Activated T-helper 17 cell treated with anti-CD3 and anti-CD28 coated beads, Interleukin-2, amount 50 U/mL, for 72 hours (primary cell): ENCODE data around the gene C4A. TPM values are rescaled to one million over a fixed set of nuclear protein-coding genes. Genes with fewer than 3 reads are reported as not detected.
"Not testable (repeated sequence)": the region's sequence is repeated elsewhere in the genome, so short reads cannot be mapped to it uniquely, and the experiment has no call there.

Experiments
- ATAC-seq: fragments of 150-1000 bp; cut with Tn5 transposase; replicated peaks from 2 replicates; pipeline ENCODE4 v1.10.0; 2021; ENCODE audit warnings: mild to moderate bottlenecking, moderate library complexity
- H3K27ac Mint-ChIP-seq: one replicate; pipeline ENCODE4 v1.8.0; 2022; ENCODE audit warnings: mixed read lengths
- H3K27me3 Mint-ChIP-seq: one replicate; pipeline ENCODE4 v1.8.0; 2022; ENCODE audit warnings: mixed read lengths
- H3K36me3 Mint-ChIP-seq: one replicate; pipeline ENCODE4 v1.8.0; 2022; ENCODE audit warnings: low read depth, mild to moderate bottlenecking, mixed read lengths
- H3K4me1 Mint-ChIP-seq: one replicate; pipeline ENCODE4 v1.8.0; 2022; ENCODE audit warnings: mixed read lengths
- H3K4me3 Mint-ChIP-seq: one replicate; pipeline ENCODE4 v1.8.0; 2022; ENCODE audit warnings: mild to moderate bottlenecking, mixed read lengths
- H3K9me3 Mint-ChIP-seq: one replicate; pipeline ENCODE4 v1.8.0; 2022; ENCODE audit warnings: mixed read lengths
- total RNA-seq, 2 donors: library from RNA; stranded (reverse); gene quantifications; one replicate each; pipeline ENCODE4 v1.2.3, GENCODE V29; 2022

The C4A gene
- total RNA-seq, 2 donors from 2014 or later, result 6.5 to 6.9 TPM

DNA sequence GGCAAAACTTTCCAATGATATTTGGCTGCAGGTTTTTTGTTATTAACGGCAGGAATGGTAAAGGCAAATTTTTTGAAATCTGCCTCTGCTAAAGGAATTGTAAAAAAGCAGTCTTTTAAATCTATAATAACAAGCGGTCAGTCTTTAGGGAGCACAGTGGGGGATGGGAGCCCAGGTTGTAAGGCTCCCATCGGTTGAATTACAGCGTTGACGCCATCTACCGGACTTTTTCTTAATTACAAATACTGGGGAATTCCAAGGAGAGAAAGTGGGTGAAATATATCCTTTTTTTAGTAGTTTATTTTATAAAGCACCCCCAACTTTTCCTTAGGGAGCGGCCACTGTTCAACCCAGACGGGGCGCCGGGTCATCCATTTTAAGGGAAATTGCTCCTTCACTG lies 7.5 kb downstream of the C4A start:
- H3K4me1 Mint-ChIP-seq, H3K27me3 Mint-ChIP-seq, H3K9me3 Mint-ChIP-seq, ATAC-seq, H3K27ac Mint-ChIP-seq, H3K4me3 Mint-ChIP-seq, H3K36me3 Mint-ChIP-seq: not testable (repeated sequence)

DNA sequence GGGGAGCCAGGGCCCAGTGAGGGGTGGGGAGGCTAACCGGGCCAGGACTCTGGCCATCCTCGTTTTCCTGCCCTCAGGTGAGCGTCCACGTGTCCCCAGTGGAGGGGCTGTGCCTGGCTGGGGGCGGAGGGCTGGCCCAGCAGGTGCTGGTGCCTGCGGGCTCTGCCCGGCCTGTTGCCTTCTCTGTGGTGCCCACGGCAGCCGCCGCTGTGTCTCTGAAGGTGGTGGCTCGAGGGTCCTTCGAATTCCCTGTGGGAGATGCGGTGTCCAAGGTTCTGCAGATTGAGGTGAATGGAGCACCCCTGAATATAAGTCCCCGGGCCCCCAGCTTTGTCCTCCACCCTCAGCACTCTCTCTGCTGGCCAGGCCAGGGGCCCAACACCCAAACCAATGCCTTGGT lies 12.6 kb downstream of the C4A start:
- H3K36me3 Mint-ChIP-seq, H3K27ac Mint-ChIP-seq, H3K4me1 Mint-ChIP-seq, H3K27me3 Mint-ChIP-seq, H3K9me3 Mint-ChIP-seq, H3K4me3 Mint-ChIP-seq, ATAC-seq: not testable (repeated sequence)

DNA sequence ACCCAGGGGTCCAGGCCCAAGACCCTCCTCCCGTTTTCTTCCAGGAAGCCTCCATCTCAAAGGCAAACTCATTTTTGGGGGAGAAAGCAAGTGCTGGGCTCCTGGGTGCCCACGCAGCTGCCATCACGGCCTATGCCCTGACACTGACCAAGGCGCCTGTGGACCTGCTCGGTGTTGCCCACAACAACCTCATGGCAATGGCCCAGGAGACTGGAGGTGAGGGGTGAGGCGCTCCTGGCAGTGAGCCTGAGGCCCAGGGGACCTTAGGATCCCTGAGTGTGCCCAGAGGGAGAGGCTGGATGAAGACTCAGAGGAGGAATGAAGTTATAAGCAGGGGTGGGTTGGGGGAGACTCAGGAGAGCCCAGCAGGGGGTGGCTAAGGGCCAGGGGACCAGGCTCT lies 14.5 kb downstream of the C4A start:
- not testable (repeated sequence) for H3K36me3 Mint-ChIP-seq, H3K27me3 Mint-ChIP-seq, H3K4me3 Mint-ChIP-seq, H3K9me3 Mint-ChIP-seq, H3K4me1 Mint-ChIP-seq, H3K27ac Mint-ChIP-seq, ATAC-seq

DNA sequence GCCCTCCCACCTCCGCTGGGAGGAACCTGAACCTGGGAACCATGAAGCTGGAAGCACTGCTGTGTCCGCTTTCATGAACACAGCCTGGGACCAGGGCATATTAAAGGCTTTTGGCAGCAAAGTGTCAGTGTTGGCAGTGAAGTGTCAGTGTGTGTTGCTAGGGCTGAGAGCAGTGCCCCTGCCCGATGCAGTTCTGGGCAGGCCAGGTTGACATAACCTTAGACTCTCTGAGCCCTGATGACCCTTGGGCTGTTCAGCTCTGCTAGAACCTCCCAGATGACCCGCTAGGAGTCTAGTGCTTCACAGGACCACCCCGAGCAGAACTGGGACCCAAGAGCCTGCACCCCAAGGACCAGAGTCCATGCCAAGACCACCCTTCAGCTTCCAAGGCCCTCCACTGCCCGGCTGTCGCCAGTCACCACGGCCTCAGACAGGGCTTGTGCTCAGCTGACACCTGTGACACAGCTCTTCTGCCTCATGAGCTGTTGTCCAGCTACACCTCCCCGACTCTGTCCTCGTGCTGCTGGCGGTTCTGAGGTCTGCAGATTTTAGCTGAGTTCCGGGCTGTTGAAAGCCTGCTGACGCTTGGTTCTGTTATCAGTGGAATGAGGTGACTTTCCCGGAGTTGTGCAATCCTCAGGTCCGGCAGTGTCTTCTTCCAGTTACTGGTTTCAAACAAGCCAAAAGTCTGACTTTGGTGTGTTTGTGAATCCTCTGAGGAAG lies 20.9 kb downstream of the C4A start:
- not testable (repeated sequence) for H3K27me3 Mint-ChIP-seq, ATAC-seq, H3K4me1 Mint-ChIP-seq, H3K9me3 Mint-ChIP-seq, H3K4me3 Mint-ChIP-seq, H3K36me3 Mint-ChIP-seq, H3K27ac Mint-ChIP-seq

DNA sequence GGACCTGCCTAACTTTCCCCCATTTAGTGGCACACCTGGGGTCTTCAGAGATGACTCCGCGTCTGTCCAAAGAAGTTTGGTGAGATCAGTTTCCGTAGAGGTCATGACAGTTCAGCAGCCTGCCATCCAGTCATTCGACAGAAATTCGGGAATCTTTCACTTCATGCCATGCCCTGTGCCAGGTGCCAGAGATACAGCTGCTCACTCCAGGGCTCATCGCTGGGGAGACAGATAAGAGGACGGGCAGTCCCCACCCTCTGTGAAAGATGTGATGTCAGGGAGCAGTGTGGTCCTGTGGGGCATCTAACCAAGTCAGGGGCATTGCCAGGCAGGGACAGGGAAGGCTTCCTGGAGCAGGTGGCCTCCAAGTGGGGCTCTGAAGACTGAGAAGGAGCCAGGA lies 21.4 kb downstream of the C4A start:
- not testable (repeated sequence) for H3K9me3 Mint-ChIP-seq, H3K27me3 Mint-ChIP-seq, H3K36me3 Mint-ChIP-seq, ATAC-seq, H3K27ac Mint-ChIP-seq, H3K4me1 Mint-ChIP-seq, H3K4me3 Mint-ChIP-seq

DNA sequence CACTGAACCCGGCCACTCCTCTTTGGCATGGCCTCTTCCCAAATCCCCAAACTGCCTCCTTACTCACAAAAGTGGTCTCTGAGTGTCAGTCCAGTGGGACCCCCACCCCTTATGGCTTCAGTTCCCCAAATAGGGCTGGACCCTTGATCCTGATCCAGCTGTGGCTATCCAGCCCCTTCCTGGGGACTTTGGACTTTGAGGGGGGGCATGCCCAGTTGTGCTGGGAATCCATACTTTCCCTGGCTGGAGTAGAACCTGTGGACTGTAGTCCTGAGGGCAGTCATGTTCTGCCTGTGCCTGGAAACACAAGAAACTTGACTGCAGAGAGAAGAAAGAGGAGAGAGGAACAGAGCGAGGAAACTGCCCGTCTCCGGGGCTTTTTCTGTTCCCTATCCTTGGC lies 22.5 kb downstream of the C4A start:
- H3K36me3 Mint-ChIP-seq, H3K4me1 Mint-ChIP-seq, H3K4me3 Mint-ChIP-seq, ATAC-seq, H3K27me3 Mint-ChIP-seq, H3K9me3 Mint-ChIP-seq, H3K27ac Mint-ChIP-seq: not testable (repeated sequence)

DNA sequence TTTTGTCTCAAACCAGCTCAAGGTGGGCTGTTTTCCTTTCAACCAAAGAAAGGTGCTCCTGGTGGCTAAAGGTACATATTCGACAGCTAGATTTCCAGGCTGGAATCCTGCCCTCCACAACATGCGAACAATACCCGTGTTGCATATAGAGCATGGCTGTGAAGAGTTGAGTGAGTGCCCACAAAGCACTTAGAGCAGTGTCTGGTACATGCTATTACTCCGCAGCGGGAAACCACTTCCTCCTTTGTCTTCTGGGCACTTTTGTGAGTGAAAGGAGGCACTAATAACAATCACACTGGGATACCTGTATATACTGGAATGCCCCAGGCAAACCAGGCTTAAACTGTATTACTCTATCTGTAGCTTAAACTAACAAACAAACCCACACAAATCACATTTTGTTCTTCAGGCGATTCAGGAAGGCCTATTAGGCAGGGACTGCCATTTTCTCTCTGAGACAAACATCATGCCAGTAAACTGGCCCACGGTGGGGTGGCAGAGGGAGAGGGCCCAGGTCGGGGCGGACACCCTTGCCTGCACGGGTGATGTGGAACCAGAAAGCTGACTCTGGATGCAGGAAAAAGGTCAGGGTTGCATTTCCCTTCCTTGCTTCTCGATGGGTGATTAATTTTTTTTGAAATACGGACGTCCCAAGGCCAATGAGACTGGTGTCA lies 23.1 kb downstream of the C4A start:
- peak; percentile 80 for ATAC-seq
- not testable (repeated sequence) for H3K9me3 Mint-ChIP-seq, H3K4me3 Mint-ChIP-seq, H3K4me1 Mint-ChIP-seq, H3K27me3 Mint-ChIP-seq, H3K36me3 Mint-ChIP-seq
- H3K27ac Mint-ChIP-seq, result peak overlapping the region; percentile 43

DNA sequence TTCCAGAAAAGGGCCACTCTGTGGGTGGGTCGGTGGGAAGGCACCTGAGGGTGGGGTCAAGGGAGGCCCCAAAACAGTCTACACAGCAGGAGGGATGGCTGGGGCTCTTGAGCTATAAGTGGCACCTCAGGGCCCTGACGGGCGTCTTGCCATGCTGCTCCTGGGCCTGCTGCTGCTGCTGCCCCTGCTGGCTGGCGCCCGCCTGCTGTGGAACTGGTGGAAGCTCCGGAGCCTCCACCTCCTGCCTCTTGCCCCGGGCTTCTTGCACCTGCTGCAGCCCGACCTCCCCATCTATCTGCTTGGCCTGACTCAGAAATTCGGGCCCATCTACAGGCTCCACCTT lies 23.7 kb downstream of the C4A start:
- H3K36me3 Mint-ChIP-seq, H3K27me3 Mint-ChIP-seq, H3K4me3 Mint-ChIP-seq, H3K9me3 Mint-ChIP-seq, H3K4me1 Mint-ChIP-seq, ATAC-seq, H3K27ac Mint-ChIP-seq: not testable (repeated sequence)

DNA sequence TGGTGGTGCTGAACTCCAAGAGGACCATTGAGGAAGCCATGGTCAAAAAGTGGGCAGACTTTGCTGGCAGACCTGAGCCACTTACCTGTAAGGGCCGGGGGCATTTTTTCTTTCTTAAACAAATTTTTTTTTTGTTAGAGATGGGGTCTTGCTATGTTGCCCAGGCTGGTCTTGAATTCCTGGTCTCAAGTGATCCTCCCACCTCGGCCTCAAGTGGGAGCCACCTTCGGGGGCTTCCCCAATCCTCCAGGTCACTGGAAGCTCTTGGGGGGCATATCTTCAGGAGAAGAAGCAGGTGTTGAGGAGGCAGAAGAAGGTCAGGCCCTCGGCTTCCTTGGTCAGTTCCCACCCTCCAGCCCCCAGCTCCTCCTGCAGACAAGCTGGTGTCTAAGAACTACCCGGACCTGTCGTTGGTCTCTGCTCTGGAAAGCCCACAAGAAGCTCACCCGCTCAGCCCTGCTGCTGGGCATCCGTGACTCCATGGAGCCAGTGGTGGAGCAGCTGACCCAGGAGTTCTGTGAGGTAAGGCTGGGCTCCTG lies 24.2 kb downstream of the C4A start:
- not testable (repeated sequence) for H3K27me3 Mint-ChIP-seq, H3K36me3 Mint-ChIP-seq, H3K4me3 Mint-ChIP-seq, H3K4me1 Mint-ChIP-seq, H3K27ac Mint-ChIP-seq, H3K9me3 Mint-ChIP-seq, ATAC-seq

DNA sequence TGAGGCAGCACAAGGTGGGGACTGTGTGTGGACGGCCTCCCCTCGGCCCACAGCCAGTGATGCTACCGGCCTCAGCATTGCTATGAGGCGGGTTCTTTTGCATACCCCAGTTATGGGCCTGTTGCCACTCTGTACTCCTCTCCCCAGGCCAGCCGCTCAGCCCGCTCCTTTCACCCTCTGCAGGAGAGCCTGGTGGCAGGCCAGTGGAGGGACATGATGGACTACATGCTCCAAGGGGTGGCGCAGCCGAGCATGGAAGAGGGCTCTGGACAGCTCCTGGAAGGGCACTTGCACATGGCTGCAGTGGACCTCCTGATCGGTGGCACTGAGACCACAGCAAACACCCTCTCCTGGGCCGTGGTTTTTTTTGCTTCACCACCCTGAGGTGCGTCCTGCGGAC lies 25.2 kb downstream of the C4A start:
- not testable (repeated sequence) for H3K27me3 Mint-ChIP-seq, H3K27ac Mint-ChIP-seq, H3K9me3 Mint-ChIP-seq, H3K4me3 Mint-ChIP-seq, ATAC-seq, H3K36me3 Mint-ChIP-seq, H3K4me1 Mint-ChIP-seq

DNA sequence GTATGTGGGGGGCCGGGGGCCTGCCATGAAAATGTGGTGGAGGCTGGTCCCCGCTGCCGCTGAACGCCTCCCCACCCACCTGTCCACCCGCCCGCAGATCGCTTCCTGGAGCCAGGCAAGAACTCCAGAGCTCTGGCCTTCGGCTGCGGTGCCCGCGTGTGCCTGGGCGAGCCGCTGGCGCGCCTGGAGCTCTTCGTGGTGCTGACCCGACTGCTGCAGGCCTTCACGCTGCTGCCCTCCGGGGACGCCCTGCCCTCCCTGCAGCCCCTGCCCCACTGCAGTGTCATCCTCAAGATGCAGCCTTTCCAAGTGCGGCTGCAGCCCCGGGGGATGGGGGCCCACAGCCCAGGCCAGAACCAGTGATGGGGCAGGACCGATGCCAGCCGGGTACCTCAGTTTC lies 26.2 kb downstream of the C4A start:
- not testable (repeated sequence) for H3K36me3 Mint-ChIP-seq, H3K27me3 Mint-ChIP-seq, H3K4me1 Mint-ChIP-seq, H3K4me3 Mint-ChIP-seq, H3K27ac Mint-ChIP-seq, ATAC-seq, H3K9me3 Mint-ChIP-seq

DNA sequence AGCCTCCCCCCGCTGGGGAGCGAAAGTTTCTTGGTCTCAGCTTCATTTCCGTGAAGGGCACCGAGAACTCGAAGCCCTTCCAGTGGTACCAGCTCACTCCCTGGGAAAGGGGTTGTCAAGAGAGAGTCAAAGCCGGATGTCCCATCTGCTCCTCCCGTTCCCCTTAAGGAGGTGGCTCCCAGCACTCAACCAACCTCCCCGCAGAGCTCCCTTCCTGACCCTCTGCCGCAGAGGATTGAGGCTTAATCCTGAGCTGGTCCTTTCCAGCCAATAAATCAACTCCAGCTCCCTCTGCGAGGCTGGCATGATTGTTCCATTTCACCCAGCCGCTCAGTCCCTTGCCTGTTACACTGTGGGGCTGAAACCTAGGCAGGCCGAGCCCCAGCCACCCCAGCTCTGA lies 26.8 kb downstream of the C4A start:
- H3K9me3 Mint-ChIP-seq, H3K36me3 Mint-ChIP-seq, ATAC-seq, H3K27ac Mint-ChIP-seq, H3K4me1 Mint-ChIP-seq, H3K27me3 Mint-ChIP-seq, H3K4me3 Mint-ChIP-seq: not testable (repeated sequence)

DNA sequence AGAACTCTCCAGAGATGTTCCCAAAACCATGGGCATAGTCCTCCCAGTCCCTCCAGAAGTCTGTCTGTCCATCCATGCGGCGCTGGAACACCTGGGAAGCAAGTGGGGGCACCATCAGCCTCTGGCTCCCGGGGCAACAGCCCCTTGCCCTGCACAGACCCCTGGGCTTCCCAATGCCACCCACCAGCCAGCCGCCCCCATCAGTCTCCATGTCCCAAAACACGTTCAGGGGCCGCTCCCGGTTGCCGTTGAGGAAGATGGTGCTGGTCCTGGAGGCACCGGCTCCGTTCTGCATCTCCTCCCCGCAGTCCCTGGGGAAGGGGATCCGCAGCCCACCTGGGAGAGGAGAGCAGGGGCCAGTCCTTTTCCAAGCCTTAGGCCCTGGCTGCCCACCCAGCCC lies 27.7 kb downstream of the C4A start:
- H3K9me3 Mint-ChIP-seq, ATAC-seq, H3K36me3 Mint-ChIP-seq, H3K27ac Mint-ChIP-seq, H3K27me3 Mint-ChIP-seq, H3K4me3 Mint-ChIP-seq, H3K4me1 Mint-ChIP-seq: not testable (repeated sequence)

DNA sequence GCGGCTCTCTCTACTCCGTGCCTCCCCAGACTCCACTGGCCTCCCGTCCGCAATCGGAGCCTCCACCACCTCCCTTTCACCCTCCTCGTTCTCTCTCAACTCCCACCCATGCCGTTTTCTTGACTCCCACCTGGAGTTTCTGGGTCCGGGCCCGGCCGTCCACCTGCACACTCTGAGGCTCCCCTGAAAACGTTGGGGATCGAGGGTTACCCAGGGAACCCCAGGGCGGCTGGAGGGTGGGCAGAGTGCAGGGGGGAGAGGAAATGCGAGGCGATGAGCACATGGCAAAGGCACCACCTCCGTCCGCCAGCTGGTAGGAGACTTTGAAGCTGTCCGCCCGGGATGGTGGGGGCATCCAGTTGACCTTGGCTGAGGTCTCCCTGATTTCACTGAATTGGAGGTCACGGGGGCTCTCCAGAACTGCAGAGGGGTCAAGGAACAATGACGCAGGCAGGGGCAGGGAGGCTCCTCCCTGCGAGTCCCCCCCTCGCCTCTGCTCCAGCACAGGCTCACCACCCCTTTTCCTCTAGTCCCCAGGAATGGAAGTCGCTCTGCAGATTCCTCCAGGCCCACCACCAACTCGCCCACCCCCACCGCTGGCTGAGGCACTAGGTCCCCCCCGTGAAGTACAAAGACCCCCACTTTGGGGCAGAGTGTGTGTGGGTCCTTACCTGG lies 29.1 kb downstream of the C4A start:
- not testable (repeated sequence) for ATAC-seq, H3K27me3 Mint-ChIP-seq, H3K4me3 Mint-ChIP-seq, H3K4me1 Mint-ChIP-seq, H3K9me3 Mint-ChIP-seq, H3K27ac Mint-ChIP-seq, H3K36me3 Mint-ChIP-seq

DNA sequence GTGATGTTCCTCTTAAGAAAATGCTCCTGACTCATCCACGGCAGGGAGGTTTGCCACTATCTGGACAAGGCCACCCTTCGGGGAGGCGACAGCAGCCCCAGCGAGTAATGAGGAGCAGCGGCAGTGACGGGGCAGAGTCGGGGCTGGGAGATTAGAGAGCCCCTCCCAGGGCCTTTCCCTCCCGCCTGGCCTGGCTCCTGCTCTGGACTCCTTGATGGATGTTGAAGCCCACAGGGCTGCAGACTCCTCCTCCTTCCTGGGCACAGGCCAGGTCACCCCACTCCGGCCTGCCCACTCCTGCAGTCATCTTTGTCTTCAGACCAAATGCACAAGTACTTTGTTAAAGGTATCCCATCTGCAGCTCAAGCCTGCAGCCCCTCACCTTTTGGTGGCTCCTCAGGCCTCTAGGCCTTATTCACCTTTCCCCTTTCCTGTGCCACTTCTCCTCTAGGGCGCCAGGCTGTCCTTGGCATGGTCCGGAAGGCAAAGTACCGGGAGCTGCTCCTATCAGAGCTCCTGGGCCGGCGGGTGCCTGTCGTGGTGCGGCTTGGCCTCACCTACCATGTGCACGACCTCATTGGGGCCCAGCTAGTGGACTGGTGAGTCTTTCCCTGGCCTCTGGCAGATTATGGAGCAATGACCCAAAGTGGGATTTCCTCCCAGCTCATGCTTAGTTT lies 31.2 kb downstream of the C4A start:
- not testable (repeated sequence) for H3K4me3 Mint-ChIP-seq, H3K27me3 Mint-ChIP-seq, H3K27ac Mint-ChIP-seq, H3K4me1 Mint-ChIP-seq, H3K36me3 Mint-ChIP-seq, ATAC-seq, H3K9me3 Mint-ChIP-seq
